Endothelial cell of hepatic sinusoid (primary cell): ENCODE measurements around the gene GSX1.
"Not testable (repeated sequence)": the region's sequence is repeated elsewhere in the genome, so short reads cannot be mapped to it uniquely, and the experiment has no call there.

Experiments used
- in situ Hi-C: cut with HindIII; loops from 2 replicates; pipeline ENCODE4 v1.10.0; 2017; ENCODE audit warnings: low sequenced_read_pairs

GSX1 gene

DNA sequence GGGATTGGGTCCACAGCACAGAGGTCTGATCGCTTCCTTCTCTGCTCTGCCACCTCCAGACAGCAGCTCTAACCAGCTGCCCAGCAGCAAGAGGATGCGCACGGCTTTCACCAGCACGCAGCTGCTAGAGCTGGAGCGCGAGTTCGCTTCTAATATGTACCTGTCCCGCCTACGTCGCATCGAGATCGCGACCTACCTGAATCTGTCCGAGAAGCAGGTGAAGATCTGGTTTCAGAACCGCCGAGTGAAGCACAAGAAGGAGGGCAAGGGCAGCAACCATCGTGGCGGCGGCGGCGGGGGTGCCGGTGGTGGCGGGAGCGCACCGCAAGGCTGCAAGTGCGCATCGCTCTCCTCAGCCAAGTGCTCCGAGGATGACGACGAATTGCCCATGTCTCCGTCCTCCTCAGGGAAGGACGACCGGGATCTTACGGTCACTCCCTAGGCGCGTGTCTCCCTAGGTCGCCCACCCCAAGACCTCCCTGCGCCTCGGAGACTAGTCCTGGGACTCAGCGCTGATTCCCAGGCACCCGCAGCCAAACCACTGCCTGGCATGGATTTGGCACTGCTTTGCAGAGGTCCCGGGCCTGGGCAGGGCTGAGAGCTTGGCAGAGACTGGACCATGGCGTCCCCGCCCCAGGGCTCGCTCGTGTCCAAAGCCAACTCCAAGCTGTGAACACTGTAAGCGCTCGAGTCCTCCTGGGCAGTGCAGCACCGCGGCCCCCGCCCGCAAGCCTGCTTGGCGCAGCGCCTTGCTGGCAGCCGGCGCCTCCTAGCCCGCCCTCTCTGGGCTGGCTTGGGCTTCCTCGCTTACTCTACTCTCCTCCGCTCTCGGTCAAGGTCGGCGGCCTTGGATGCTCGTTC is 1.5 kb downstream of the GSX1 start:
- in situ Hi-C loops: loop anchor here (25.0 kb wide), 1 partner anchor 256 kb away; no protein-coding TSS in a partner anchor

- in situ Hi-C loops: loop anchor here (25.0 kb wide), 1 partner anchor 257 kb away; no protein-coding TSS in a partner anchor
Observed at GRCh38 chr13:27794368-27794691, 2.0 kb downstream of the GSX1 start.

- in situ Hi-C loops: loop anchor here (25.0 kb wide), 1 partner anchor 258 kb away; no protein-coding TSS in a partner anchor
Observed at GRCh38 chr13:27794921-27795717, 2.8 kb downstream of the GSX1 start.

- in situ Hi-C loops: loop anchor here (25.0 kb wide), 1 partner anchor 258 kb away; no protein-coding TSS in a partner anchor
Observed at GRCh38 chr13:27795718-27796019, 3.4 kb downstream of the GSX1 start.

DNA sequence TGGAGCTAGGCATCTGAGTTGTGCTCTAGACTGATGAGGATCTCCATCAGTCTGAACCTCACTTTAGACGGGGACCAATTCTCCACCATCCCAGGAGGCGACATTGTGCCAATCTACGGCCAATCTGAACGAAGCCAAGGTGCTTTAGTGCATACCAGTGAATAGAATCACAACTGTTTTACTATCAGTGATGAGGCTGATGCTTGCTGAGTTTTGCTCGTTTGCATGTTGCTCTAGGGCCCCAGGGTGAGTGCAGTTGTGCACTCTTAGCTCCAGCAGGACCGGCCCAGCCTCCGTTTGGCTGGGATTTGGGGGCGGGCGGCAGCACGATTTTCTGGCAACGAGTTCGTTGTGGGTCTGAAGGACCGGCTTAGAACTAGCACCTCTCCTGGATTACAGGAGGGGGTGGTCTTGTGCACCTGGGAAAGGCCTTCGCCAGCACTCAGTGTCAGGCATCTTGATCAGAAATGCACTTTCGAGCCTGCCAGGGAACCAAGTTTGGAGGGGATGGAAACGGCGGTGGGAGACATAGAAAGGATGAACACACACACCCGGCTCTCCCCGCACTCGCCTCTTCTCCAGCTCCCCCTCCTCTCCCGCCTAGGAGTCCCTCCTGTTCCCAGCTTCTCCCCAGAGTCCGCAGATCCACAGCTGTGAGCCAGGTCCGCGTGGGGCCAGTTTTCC is 4.4 kb downstream of the GSX1 start:
- in situ Hi-C loops: loop anchor here (25.0 kb wide), 1 partner anchor 259 kb away; no protein-coding TSS in a partner anchor

DNA sequence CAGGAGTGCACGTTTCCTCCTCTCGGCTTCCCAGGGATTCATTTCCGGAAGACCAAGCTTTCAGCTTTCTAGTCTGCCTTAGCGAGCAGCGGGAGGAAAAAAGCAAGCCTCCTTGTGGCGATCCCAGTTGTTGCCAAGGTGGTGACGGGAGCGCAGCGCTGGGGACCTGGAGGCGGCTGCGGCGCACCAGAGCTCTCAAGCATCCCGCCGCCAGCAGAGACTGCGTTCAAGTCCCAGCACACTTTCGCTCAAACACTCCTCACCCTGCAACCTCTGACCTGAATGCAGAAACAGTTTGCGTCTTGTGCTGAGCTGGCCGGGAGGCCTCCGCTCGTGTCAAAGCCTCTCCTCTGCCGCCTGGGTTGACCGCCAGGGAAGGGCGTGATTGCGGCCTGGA is 4.9 kb downstream of the GSX1 start:
- in situ Hi-C loops: loop anchor here (25.0 kb wide), 1 partner anchor 260 kb away; no protein-coding TSS in a partner anchor

- in situ Hi-C loops: no loop called here
Observed at GRCh38 chr13:27806744-27807387, 14.6 kb downstream of the GSX1 start.

DNA sequence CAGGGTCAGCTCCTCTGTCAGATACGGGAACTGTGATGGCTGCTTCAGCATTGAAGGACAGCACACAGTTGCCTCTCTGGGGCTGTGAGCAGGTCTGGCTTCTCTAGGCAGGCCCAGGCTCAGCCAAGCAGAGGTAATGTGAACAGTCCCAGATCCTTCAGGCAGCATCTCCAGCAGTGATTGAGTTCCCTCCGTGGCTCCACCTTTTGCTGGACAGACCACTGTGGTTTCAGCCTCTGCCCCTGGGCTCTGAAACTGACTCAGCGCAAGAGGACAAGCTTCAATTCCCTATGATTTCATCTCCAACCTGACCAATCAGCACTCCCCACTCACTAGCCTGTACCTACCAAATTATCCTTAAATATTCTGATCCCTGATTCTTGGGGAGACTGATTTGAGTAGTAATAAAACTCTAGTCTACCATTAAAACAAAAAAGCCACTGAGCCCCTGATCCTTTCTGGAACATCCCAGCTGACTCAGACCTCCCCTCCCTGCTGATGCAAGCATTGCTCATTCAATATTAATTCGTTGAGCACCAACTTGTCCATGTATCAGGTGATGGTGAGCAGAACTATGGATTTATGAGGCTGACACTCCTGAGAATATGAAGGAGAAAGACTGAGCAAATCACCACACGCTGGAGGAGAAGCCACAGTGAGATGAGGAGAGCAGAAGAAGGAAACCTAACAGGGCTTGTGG is 16.7 kb downstream of the GSX1 start:
- in situ Hi-C loops: no loop called here

DNA sequence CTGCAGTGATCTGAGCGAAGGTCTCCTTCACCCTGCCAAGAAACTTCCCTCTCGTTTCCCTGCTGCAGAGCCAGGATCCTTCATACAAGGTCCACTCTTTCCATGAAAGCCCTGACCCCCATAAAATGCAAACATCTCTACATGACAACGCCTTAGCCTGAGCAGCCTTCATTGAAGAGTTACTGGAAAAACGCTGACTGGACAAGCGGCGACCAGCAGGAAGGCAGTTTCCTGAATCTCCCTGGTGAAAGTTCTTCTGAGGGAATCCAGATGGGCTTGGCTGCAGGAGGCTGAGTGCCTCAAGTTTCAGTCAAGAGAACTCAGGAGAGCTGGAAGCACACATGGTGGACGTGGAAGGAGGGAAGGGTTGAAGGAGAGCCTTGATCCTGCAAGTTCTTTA is 17.7 kb downstream of the GSX1 start:
- in situ Hi-C loops: no loop called here

DNA sequence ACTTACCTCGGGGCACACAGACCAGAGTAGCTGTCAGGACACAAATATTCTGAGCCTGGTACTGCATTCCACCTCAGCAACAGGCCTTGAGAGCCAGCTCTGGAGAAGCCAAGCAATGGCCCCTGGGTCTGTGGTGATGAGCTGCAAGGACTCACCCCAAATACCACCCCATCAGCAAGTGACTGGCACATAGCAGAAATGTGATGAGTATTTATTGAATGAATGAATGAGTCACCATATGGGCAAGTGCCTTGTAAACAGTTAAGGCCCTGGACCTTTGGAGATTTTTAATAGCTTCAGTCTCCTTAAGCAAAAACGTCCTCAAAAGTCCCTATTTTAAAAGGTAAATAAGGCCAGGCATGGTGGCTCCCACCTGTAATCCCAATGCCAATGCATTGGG is 18.2 kb downstream of the GSX1 start:
- in situ Hi-C loops: no loop called here

- in situ Hi-C loops: no loop called here
Observed at GRCh38 chr13:27813826-27814225, 21.5 kb downstream of the GSX1 start.

DNA sequence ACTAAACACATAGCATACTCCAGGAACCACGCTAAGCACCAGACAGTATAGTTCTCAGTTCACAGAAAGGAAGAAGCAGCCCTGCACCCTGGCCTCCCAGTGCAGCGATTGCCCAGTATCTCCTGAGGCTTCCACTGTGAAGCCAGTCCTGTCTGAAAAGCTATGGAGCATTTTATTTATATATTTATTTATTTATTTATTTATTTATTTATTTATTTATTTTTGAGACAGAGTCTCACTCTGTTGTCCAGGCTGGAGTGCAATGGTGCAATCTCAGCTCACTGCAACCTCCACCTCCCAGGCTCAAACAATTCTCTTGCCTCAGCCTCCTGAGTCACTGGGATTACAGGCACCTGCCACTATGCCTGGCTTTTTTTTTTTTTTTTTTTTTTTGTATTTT is 25.5 kb downstream of the GSX1 start:
- in situ Hi-C loops: not testable (repeated sequence)

DNA sequence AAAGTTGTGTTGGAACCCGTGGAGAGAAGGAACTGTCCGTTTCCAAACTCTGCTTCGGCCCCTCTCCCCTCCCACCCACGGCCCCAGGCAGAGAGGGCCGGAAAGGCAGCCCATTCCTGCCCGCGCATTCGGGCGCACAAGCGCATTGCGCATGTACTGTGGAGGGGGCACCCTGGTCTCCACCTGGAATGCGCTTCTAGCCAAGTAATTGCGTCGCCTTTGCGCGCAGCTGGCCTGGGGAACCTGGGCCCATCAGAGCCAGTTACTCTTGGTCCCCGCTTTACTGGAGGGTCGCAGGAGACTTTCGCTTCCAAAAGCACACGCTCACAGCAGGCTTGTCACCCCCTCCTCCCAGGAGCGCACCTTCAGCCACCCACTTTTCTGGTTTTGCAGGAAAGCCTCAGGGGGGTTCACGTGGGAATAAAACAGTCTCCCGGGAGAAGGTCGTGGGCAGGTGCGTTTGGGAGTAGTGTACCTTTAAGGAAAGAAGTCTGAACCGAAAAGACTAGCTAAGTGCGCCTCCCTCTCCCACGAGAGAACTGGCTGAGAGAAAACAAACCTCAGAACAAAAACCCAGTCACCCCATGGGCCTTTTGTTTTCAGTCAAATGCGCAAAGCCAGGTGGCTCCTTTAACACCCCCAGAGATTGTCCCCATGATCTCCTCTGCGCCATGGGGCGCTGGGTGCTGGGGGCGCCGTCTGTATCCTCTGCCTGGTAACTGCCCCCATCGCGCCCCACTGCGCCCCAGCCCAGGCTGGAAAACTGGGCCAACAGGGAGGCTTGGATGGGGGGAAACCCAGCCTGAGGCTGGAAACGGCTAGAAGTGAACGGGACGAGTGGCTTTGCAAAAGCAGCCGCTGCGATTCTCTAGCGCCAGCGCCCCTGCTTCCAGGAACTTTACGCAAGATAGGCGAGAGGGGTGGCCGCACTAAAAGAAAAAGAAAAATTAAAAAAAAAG is 28.5 kb downstream of the GSX1 start:
- in situ Hi-C loops: loop anchor here (10.0 kb wide), 1 partner anchor 436 kb away; no protein-coding TSS in a partner anchor

DNA sequence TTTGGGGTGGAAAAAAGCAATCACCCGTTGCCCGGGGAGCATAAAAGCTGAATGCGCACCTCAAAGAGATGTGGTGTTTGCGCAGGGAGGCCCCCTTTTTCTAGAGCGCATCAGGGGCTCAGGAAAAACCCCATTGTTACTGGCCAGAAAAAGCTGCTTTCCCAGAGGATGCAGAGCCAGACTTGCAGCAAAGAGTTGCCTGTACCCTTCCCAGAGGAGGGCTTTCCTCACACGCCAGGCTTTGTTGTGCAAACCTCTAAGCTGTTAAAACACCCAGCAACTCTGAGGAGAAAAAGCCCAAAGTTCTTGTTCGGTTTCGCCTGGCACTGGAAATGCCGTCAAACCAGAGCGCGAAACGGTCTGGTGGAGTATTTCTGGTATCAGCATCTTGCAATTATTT is 29.3 kb downstream of the GSX1 start:
- in situ Hi-C loops: loop anchor here (10.0 kb wide), 1 partner anchor 437 kb away; no protein-coding TSS in a partner anchor

DNA sequence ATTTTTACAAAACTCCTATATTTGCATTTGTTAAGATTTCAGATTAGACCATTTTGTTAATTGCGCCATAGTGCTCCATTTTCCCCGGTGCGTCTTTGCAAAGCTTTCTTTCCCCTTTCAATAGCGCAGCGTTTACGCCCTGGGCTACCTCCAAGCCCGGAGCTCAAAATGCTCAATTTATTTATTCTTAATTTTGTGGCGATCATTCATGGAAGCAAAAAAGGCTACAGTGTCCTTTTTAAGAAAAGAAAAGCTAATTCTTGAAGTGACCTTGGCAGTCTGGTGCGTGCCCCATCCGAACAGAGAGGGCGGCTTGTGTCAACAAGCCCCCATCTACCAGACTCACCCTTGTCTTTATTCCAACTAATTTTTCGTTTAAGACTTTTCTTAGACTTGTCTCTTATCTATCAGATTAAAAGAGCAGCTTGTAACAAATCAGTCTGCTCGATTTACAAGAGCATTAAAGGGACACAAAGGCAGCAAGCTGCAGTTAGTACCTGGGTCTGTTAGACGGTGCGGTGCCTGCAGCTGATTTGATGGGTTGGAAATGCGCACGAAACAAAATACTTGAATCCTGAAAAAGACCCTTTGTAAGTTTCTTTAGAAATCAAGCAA is 30.1 kb downstream of the GSX1 start:
- in situ Hi-C loops: loop anchor here (10.0 kb wide), 1 partner anchor 438 kb away; no protein-coding TSS in a partner anchor

DNA sequence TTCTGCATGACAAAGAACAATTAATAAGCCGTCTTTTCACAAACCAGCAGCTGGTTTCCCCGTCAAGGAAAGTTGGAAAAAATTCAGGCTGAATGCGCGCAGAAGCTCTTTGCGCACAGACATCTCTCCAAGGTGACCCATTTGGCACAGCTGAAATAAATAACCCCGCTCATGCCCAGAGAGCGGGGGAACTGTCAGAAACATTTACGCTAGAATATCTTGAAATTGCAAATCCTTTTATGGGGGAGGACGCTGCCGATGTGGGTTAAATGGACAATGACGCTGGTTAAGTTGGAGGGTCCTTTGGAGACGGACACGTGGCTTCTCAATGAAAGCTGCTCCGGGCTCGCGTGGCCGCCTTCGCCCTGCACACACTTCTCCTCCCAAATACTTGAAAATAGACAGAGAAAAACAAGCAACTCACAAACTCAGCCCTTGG is 30.6 kb downstream of the GSX1 start:
- in situ Hi-C loops: loop anchor here (10.0 kb wide), 1 partner anchor 438 kb away; no protein-coding TSS in a partner anchor

DNA sequence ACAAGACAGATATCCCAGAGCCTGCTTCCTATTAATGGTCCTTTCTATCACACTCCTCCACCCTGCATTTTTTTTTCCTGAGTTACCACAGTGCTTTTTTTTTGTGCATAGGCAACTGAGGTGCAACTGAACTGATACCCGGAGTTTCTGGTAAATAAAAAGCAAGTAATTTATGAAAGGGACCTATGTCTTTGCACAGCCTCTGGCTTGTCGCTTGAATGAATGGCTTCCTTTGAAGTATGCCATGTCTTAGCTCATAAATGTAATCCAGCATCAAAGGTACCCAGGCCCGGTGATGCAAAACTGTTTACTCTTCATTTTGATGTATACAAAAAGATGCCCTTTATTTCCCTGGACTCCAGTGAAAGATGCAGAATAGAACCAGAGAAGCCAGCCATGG is 31.8 kb downstream of the GSX1 start:
- in situ Hi-C loops: loop anchor here (10.0 kb wide), 1 partner anchor 439 kb away; no protein-coding TSS in a partner anchor

GRCh38 chr13:27825072-27825471 is 32.8 kb downstream of the GSX1 start:
- in situ Hi-C loops: loop anchor here (5.0 to 10.0 kb wide), 2 partner anchors 127 to 440 kb away; no protein-coding TSS in a partner anchor
